Peyer's patch (tissue), 4 donors: ENCODE results near the gene BRF1. TPM values are rescaled to one million over a fixed set of nuclear protein-coding genes. Genes with fewer than 3 reads are reported as not detected.

Source experiments
- DNase-seq, 3 donors: peaks; one replicate each; pipeline ENCODE4 v3.0.0-alpha.2; 2017 to 2019
- H3K27ac ChIP-seq, 4 donors: fragments of 200-600 bp; sonication (generic); one replicate each; pipeline ENCODE4 v1.5.1; 2016 to 2019
- H3K27me3 ChIP-seq, 2 donors: fragments of 200-600 bp; sonication (generic); one replicate each; pipeline ENCODE4 v1.5.1; 2019
- H3K36me3 ChIP-seq, 3 donors: fragments of 200-600 bp; sonication (generic); one replicate each; pipeline ENCODE4 v1.5.1; 2016 to 2019
- H3K4me1 ChIP-seq, 4 donors: fragments of 200-600 bp; sonication (generic); one replicate each; pipeline ENCODE4 v1.5.1; 2016 to 2019
- H3K4me3 ChIP-seq, 4 donors: fragments of 200-600 bp; sonication (generic); 1 replicate in 3 of 4; 2 replicates in 1 of 4; pipeline ENCODE4 v1.5.1; 2016 to 2019; ENCODE audit warnings: mild to moderate bottlenecking in 1 of 4
- H3K9me3 ChIP-seq, 4 donors: fragments of 200-600 bp; sonication (generic); one replicate each; pipeline ENCODE4 v1.5.1; 2016 to 2019; ENCODE audit warnings: mild to moderate bottlenecking in 1 of 4
- POLR2A ChIP-seq, 2 donors: fragments of 450-650 bp; IDR thresholded peaks; one replicate each; pipeline ENCODE4 v1.5.1; 2017; ENCODE audit warnings: antibody characterized with exemption in 2 of 2, mild to moderate bottlenecking in 2 of 2, moderate library complexity in 2 of 2
- total RNA-seq, 4 donors: library from RNA; depleted of rRNA; stranded (reverse); fragments of >200 nt; gene quantifications; one replicate each; pipeline ENCODE4 v1.1.0, GENCODE V29; 2016
- TF ChIP-seq, protein P1 (sequence below), 6 experiments: fragments of 450-650 bp in 4 of 6; fragments of 200-600 bp in 2 of 6; sonication (generic) in 1 of 6; IDR thresholded peaks; one replicate each; pipeline ENCODE4 v1.5.1; 2017 to 2019; ENCODE audit warnings: antibody characterized with exemption in 6 of 6, mild to moderate bottlenecking in 3 of 6, moderate library complexity in 1 of 6

BRF1 gene
- total RNA-seq, 4 donors from 2014 or later = 40.8 to 112 (median 90.3) TPM

DNA sequence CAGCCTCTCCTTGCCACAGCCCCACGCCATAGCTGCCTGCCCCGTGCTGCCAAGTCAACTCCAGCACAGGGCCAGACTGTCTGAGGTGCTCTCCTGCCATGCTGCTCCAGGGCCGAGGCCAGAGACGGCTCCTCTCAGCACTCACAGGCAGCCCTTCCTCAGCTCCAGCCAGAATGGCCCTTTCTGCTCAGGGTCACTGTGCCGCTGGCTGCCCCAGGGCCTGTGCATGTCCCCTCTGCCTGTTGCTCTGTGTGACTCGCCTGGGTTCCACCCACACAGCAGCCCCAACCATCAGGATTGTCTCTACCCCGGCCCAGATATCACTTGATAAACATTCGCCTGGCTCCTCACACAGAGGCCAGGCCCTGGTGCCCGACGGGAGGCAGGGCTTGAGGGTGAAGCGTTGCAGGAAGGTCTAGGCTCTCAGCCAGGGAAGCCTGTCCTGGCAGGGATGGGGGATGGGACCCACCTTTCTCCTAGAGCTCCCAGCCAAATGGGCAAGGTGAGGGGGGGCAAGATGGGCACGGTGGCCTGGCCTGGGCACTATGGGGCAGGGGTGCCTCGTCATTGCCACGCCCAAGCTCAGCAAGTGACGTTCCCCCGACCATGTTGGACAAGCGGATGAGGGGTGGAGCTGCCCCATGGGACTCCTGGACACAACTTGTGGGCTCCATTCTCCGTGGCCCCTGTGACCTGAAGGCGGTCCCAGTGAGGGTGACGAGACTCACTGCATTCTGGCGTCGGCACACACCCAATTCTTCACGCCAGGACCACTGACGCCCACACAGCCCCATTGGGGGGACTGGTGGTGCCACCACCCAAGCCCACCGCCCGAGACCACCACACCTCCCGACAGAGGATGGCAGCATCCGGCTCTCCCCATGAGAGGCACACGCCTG, 79.9 kb downstream of the BRF1 start:
- TF ChIP-seq POLR2A (IDR thresholded peaks at IDR 0.05) = no peak
- TF ChIP-seq, protein P1, sequence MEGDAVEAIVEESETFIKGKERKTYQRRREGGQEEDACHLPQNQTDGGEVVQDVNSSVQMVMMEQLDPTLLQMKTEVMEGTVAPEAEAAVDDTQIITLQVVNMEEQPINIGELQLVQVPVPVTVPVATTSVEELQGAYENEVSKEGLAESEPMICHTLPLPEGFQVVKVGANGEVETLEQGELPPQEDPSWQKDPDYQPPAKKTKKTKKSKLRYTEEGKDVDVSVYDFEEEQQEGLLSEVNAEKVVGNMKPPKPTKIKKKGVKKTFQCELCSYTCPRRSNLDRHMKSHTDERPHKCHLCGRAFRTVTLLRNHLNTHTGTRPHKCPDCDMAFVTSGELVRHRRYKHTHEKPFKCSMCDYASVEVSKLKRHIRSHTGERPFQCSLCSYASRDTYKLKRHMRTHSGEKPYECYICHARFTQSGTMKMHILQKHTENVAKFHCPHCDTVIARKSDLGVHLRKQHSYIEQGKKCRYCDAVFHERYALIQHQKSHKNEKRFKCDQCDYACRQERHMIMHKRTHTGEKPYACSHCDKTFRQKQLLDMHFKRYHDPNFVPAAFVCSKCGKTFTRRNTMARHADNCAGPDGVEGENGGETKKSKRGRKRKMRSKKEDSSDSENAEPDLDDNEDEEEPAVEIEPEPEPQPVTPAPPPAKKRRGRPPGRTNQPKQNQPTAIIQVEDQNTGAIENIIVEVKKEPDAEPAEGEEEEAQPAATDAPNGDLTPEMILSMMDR (IDR thresholded peaks at IDR 0.05) = no peak
- H3K4me3 ChIP-seq = no peak overlapping the region
- peaks cover 0 to 70% (median 0%) of the 10 kb centered on the region in 3 donors for H3K36me3 ChIP-seq
- no peaks in the 10 kb centered on the region for H3K4me1 ChIP-seq
- H3K9me3 ChIP-seq = no peaks in the 10 kb centered on the region
- H3K27me3 ChIP-seq = no peaks in the 10 kb centered on the region
- DNase-seq = no peak
- H3K27ac ChIP-seq = no peak overlapping the region

DNA sequence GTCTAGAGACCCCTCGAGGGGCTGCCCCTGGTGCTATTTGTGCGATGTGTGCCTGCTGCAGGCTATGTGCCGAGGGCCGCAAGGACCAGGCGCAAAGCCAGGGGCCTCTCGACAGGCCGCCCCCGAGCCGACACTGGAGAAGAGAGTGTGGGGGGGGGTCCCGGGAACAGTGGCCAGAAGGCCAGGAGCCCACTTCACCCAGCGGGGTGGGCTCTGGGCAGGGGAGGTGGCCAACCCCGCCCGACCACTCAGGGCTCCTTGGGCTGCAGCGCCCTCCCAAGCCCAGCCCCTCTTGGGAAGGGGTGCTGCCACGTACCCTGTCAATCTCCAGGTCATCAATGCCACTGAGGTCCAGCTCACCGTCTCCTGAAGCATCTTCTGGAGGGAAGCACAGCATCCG, 81.0 kb downstream of the BRF1 start:
- no peak overlapping the region for H3K4me3 ChIP-seq
- no peak for DNase-seq
- no peak overlapping the region for H3K27ac ChIP-seq
- no peaks in the 10 kb centered on the region for H3K4me1 ChIP-seq
- H3K27me3 ChIP-seq = no peaks in the 10 kb centered on the region
- no peaks in the 10 kb centered on the region for H3K9me3 ChIP-seq
- H3K36me3 ChIP-seq = peaks cover 0 to 58% (median 0%) of the 10 kb centered on the region in 3 donors
- TF ChIP-seq, protein P1 (IDR thresholded peaks at IDR 0.05) = no peak
- no peak for TF ChIP-seq POLR2A (IDR thresholded peaks at IDR 0.05)

DNA sequence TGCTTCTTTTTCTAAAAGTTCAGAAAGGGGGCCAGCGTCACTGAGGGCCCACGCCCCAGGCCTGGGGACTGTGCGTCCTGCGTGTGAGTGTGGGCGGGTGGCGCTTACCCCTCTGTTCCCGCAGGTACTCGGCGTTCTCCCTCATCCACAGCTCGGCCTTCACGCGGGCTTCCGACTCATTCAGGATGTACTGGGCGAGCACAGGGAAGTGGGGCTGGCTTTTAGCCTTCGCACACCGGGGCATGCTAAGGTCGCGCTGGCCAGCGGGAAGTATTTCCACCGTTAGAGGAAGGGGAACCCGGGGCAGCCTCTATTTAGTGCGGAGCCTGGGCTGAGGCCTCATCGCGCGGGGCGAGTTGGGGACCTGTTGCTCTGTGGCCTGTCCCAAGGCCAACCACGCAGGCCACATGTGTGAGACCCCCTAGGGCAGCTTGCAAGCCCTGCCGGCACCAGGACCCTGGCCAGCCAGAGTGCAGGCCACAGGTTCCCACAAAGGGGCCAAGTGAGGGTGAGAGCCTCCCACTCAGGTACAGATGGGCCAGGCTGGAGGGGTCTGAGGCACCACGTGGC, 81.7 kb downstream of the BRF1 start:
- Histone ChIP-seq H3K9me3 (no peaks in the 10 kb centered on the region), H3K36me3 (peaks cover 0 to 57% (median 0%) of the 10 kb centered on the region in 3 donors), H3K4me3 (no peak overlapping the region), H3K27me3 (no peaks in the 10 kb centered on the region), H3K27ac (no peak overlapping the region), H3K4me1 (no peaks in the 10 kb centered on the region)
- TF ChIP-seq, protein P1 (IDR thresholded peaks at IDR 0.05) = no peak
- TF ChIP-seq POLR2A (IDR thresholded peaks at IDR 0.05) = no peak
- no peak for DNase-seq

DNA sequence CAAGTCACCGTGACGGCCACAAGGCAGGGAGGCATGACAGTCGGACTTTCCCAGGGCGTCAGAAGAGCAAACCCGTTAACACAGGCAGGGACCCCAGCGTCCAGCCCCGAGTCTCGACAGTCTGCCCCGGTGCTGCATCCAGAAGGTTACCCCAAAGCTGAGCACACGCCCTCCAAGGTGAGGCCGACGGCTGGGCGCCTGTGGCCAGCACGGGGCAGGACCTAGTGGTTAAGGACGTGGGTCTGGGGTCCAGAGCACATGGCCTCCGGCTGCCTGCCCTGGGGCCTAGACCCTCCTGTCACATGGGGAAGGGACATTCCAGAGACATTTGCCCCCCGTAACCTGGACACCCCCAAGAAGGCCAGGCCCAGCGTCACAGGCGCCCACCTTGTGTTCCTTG, 82.2 kb downstream of the BRF1 start:
- DNase-seq = no peak
- no peak overlapping the region for H3K27ac ChIP-seq
- H3K36me3 ChIP-seq = peaks cover 0 to 57% (median 0%) of the 10 kb centered on the region in 3 donors
- H3K4me1 ChIP-seq = no peaks in the 10 kb centered on the region
- no peak overlapping the region for H3K4me3 ChIP-seq
- no peaks in the 10 kb centered on the region for H3K27me3 ChIP-seq
- TF ChIP-seq POLR2A (IDR thresholded peaks at IDR 0.05) = no peak
- TF ChIP-seq, protein P1 (IDR thresholded peaks at IDR 0.05) = no peak
- H3K9me3 ChIP-seq = no peaks in the 10 kb centered on the region

DNA sequence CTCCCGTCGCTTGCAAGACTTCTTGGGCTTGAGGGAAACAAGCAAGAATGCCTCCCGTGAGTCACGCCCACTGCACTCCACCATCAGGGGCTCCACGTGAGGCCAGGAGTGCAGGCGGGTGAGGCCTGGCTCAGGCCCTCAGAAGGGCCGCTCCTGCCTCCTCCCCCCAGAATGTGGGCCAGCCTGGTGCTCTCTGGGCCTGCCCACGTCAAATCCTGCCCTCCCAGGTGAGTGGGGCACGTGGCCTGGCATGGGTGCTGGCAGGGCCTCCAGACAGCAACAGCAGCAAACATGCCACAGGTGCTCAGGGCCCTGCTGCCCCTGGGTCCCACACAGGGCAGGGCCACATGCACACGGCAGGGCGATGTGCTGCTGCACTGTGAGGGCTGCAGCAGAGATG, 83.0 kb downstream of the BRF1 start:
- H3K36me3 ChIP-seq = peaks cover 0 to 63% (median 0%) of the 10 kb centered on the region in 3 donors
- H3K27ac ChIP-seq = no peak overlapping the region
- H3K4me1 ChIP-seq = no peaks in the 10 kb centered on the region
- H3K4me3 ChIP-seq = no peak overlapping the region
- no peak for DNase-seq
- H3K9me3 ChIP-seq = no peaks in the 10 kb centered on the region
- H3K27me3 ChIP-seq = no peaks in the 10 kb centered on the region
- TF ChIP-seq, protein P1 (IDR thresholded peaks at IDR 0.05) = no peak
